Liver (tissue), 3 donors: ENCODE measurements around the gene EIF2AK2.

Source experiments
- CTCF ChIP-seq: fragments of 150-350 bp; IDR thresholded peaks from 2 replicates; pipeline ENCODE4 v1.5.1; 2017; ENCODE audit warnings: improper control_type of control experiment, low read depth, low read length; ENCODE audit not compliant: missing input control
- GABPA ChIP-seq, 2 donors: IDR thresholded peaks in 1 of 2; conservative IDR thresholded peaks in 1 of 2; 2 replicates each; pipeline ENCODE4 v1.6.1; 2016; ENCODE audit warnings: antibody characterized with exemption in 2 of 2, mild to moderate bottlenecking in 1 of 2, moderate library complexity in 1 of 2
- HNF4G ChIP-seq: IDR thresholded peaks from 2 replicates; pipeline ENCODE4 v1.6.1; 2016; ENCODE audit warnings: antibody characterized with exemption
- JUND ChIP-seq, 2 donors: IDR thresholded peaks; 2 replicates each; pipeline ENCODE4 v1.6.1; 2016; ENCODE audit warnings: antibody characterized with exemption in 2 of 2
- RAD21 ChIP-seq, 2 donors: IDR thresholded peaks; 2 replicates each; pipeline ENCODE4 v1.6.1; 2016; ENCODE audit warnings: antibody characterized with exemption in 2 of 2, mild to moderate bottlenecking in 2 of 2
- SP1 ChIP-seq: IDR thresholded peaks from 2 replicates; pipeline ENCODE4 v1.6.1; 2018; ENCODE audit warnings: antibody characterized with exemption, mild to moderate bottlenecking
- TAF1 ChIP-seq: conservative IDR thresholded peaks from 2 replicates; pipeline ENCODE4 v1.6.1; 2016; ENCODE audit warnings: antibody characterized with exemption, mild to moderate bottlenecking
- YY1 ChIP-seq: IDR thresholded peaks from 2 replicates; pipeline ENCODE4 v1.6.1; 2016; ENCODE audit warnings: antibody characterized with exemption, mild to moderate bottlenecking
- TF ChIP-seq, protein P1 (sequence below): IDR thresholded peaks from 2 replicates; pipeline ENCODE4 v1.6.1; 2016; ENCODE audit warnings: antibody characterized with exemption
- TF ChIP-seq, protein P2 (sequence below): IDR thresholded peaks from 2 replicates; pipeline ENCODE4 v1.6.1; 2016; ENCODE audit warnings: antibody characterized with exemption, mild to moderate bottlenecking
- TF ChIP-seq, protein P3 (sequence below): IDR thresholded peaks from 2 replicates; pipeline ENCODE4 v1.6.1; 2016; ENCODE audit warnings: antibody characterized with exemption
- TF ChIP-seq, protein P4 (sequence below): IDR thresholded peaks from 2 replicates; pipeline ENCODE4 v1.6.1; 2016; ENCODE audit warnings: antibody characterized with exemption
- donor health status: healthy.
- donor health status: healthy.

GRCh38 chr2:37171624-37171950, 14.8 kb upstream of the EIF2AK2 start:
- no peak for TF ChIP-seq CTCF
- no peak for TF ChIP-seq TAF1
- TF ChIP-seq JUND (IDR thresholded peaks at IDR 0.05) = no peak
- no peak for TF ChIP-seq YY1
- TF ChIP-seq, protein P1, sequence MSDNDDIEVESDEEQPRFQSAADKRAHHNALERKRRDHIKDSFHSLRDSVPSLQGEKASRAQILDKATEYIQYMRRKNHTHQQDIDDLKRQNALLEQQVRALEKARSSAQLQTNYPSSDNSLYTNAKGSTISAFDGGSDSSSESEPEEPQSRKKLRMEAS = no peak
- TF ChIP-seq GABPA (IDR thresholded peaks at IDR 0.05 in 1 of 2, conservative IDR thresholded peaks at IDR 0.05 in 1 of 2) = no peak
- TF ChIP-seq SP1 = no peak
- TF ChIP-seq, protein P2, sequence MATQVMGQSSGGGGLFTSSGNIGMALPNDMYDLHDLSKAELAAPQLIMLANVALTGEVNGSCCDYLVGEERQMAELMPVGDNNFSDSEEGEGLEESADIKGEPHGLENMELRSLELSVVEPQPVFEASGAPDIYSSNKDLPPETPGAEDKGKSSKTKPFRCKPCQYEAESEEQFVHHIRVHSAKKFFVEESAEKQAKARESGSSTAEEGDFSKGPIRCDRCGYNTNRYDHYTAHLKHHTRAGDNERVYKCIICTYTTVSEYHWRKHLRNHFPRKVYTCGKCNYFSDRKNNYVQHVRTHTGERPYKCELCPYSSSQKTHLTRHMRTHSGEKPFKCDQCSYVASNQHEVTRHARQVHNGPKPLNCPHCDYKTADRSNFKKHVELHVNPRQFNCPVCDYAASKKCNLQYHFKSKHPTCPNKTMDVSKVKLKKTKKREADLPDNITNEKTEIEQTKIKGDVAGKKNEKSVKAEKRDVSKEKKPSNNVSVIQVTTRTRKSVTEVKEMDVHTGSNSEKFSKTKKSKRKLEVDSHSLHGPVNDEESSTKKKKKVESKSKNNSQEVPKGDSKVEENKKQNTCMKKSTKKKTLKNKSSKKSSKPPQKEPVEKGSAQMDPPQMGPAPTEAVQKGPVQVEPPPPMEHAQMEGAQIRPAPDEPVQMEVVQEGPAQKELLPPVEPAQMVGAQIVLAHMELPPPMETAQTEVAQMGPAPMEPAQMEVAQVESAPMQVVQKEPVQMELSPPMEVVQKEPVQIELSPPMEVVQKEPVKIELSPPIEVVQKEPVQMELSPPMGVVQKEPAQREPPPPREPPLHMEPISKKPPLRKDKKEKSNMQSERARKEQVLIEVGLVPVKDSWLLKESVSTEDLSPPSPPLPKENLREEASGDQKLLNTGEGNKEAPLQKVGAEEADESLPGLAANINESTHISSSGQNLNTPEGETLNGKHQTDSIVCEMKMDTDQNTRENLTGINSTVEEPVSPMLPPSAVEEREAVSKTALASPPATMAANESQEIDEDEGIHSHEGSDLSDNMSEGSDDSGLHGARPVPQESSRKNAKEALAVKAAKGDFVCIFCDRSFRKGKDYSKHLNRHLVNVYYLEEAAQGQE = no peak
- TF ChIP-seq HNF4G = no peak
- TF ChIP-seq, protein P3, sequence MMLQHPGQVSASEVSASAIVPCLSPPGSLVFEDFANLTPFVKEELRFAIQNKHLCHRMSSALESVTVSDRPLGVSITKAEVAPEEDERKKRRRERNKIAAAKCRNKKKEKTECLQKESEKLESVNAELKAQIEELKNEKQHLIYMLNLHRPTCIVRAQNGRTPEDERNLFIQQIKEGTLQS = no peak
- no peak for TF ChIP-seq RAD21 (IDR thresholded peaks at IDR 0.05)
- TF ChIP-seq, protein P4, sequence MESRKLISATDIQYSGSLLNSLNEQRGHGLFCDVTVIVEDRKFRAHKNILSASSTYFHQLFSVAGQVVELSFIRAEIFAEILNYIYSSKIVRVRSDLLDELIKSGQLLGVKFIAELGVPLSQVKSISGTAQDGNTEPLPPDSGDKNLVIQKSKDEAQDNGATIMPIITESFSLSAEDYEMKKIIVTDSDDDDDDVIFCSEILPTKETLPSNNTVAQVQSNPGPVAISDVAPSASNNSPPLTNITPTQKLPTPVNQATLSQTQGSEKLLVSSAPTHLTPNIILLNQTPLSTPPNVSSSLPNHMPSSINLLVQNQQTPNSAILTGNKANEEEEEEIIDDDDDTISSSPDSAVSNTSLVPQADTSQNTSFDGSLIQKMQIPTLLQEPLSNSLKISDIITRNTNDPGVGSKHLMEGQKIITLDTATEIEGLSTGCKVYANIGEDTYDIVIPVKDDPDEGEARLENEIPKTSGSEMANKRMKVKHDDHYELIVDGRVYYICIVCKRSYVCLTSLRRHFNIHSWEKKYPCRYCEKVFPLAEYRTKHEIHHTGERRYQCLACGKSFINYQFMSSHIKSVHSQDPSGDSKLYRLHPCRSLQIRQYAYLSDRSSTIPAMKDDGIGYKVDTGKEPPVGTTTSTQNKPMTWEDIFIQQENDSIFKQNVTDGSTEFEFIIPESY = no peak
